PC-3 (cell line): ENCODE results near the gene TUFT1. TPM values are rescaled to one million over a fixed set of nuclear protein-coding genes. Genes with fewer than 3 reads are reported as not detected.
A peak's percentile ranks its signal among the peaks of the same experiment; 100 is the strongest.

ENCODE experiments used
- ATAC-seq: fragments of 200-7000 bp; cut with Tn5 transposase; 2 replicates; pipeline ENCODE4 v1.9.1; 2020; ENCODE audit warnings: mild to moderate bottlenecking, moderate library complexity
- BruUV-seq: library from RNA; stranded (reverse); fragments of 400-500 nt; replicated peaks from 2 replicates; lab custom pipeline; 2021; lab: Mats Ljungman, UMichigan
- CTCF ChIA-PET: fragments of 300-600 bp; sonication (Branson Sonifier 250); formaldehyde crosslinking; loops from one replicate; lab custom pipeline; 2022; ENCODE audit warnings: antibody characterized with exemption; lab: Charles Lee
- POLR2A ChIA-PET: fragments of 300-600 bp; sonication (Branson Sonifier 250); formaldehyde crosslinking; loops from one replicate; lab custom pipeline; 2022; ENCODE audit warnings: antibody characterized with exemption; ENCODE audit not compliant: unreplicated experiment; lab: Charles Lee
- DNase-seq: peaks from one replicate; pipeline ENCODE4 v3.0.0-alpha.2; 2015
- H2AFZ ChIP-seq: fragments of 300-600 bp; sonication (generic); 2 replicates; pipeline ENCODE4 v1.6.0; 2016; ENCODE audit warnings: antibody characterized with exemption, low read length
- H3F3A ChIP-seq: fragments of 300-600 bp; sonication (generic); one replicate; pipeline ENCODE4 v1.6.0; 2017; ENCODE audit warnings: antibody characterized with exemption, low read length, control low read depth, mild to moderate bottlenecking; ENCODE audit not compliant: unreplicated experiment
- H3K27ac ChIP-seq: fragments of 300-600 bp; sonication (generic); 2 replicates; pipeline ENCODE4 v1.5.1; 2016; ENCODE audit warnings: mild to moderate bottlenecking, low read length
- H3K27me3 ChIP-seq: fragments of 300-600 bp; sonication (generic); 2 replicates; pipeline ENCODE4 v1.6.1; 2016; ENCODE audit warnings: low read length, mixed read lengths
- H3K36me3 ChIP-seq: fragments of 300-600 bp; sonication (generic); 2 replicates; pipeline ENCODE4 v1.6.1; 2016; ENCODE audit warnings: low read depth, mixed run types, low read length, mixed read lengths
- H3K4me1 ChIP-seq: fragments of 300-600 bp; sonication (generic); 2 replicates; pipeline ENCODE4 v1.5.1; 2016; ENCODE audit warnings: low read length; ENCODE audit not compliant: insufficient read depth
- H3K4me2 ChIP-seq: fragments of 300-600 bp; sonication (generic); 2 replicates; pipeline ENCODE4 v1.6.0; 2016; ENCODE audit warnings: low read length
- H3K4me3 ChIP-seq: fragments of 300-600 bp; sonication (generic); 2 replicates; pipeline ENCODE4 v1.5.1; 2016; ENCODE audit warnings: mild to moderate bottlenecking, low read length, mixed read lengths
- H3K79me2 ChIP-seq: fragments of 300-600 bp; sonication (generic); 2 replicates; pipeline ENCODE4 v1.6.1; 2017; ENCODE audit warnings: low read length, mixed read lengths
- H3K9ac ChIP-seq: fragments of 300-600 bp; sonication (generic); 2 replicates; pipeline ENCODE4 v1.6.0; 2016; ENCODE audit warnings: mild to moderate bottlenecking, low read length
- H3K9me2 ChIP-seq: fragments of 300-600 bp; sonication (generic); replicated peaks from 2 replicates; pipeline ENCODE4 v1.6.1; 2016; ENCODE audit warnings: mixed run types, low read length, mixed read lengths
- H3K9me3 ChIP-seq: fragments of 300-600 bp; sonication (generic); 2 replicates; pipeline ENCODE4 v1.6.1; 2016; ENCODE audit warnings: low read length, mixed read lengths
- H4K20me1 ChIP-seq: fragments of 300-600 bp; sonication (generic); 2 replicates; pipeline ENCODE4 v1.6.1; 2016; ENCODE audit warnings: low read length, mixed read lengths
- CTCF ChIP-seq: fragments of 300-600 bp; sonication (generic); conservative IDR thresholded peaks from 2 replicates; pipeline ENCODE4 v1.5.1; 2017; ENCODE audit warnings: antibody characterized with exemption, low read depth, mild to moderate bottlenecking, low read length
- EZH2 ChIP-seq: fragments of 300-600 bp; sonication (generic); IDR thresholded peaks from one replicate; pipeline ENCODE4 v1.6.1; 2017; ENCODE audit warnings: antibody characterized with exemption, mild to moderate bottlenecking, low read length; ENCODE audit not compliant: unreplicated experiment
- EZH2phosphoT487 ChIP-seq: fragments of 300-600 bp; sonication (generic); IDR thresholded peaks from 2 replicates; pipeline ENCODE4 v1.6.1; 2018; ENCODE audit warnings: mild to moderate bottlenecking, antibody characterized with exemption, low read length, borderline replicate concordance
- intact Hi-C: fragments of 100-400 bp; cut with micrococcal nuclease; formaldehyde crosslinking; loops from 2 replicates; pipeline ENCODE4 v1.9.0; 2023
- total RNA-seq: library from RNA; depleted of rRNA; stranded (reverse); fragments of >200 nt; gene quantifications from 2 replicates; pipeline ENCODE4 v1.2.3, GENCODE V29; 2014

TUFT1 gene
- total RNA-seq, 1 experiment from 2014 or later: 33.9 TPM

DNA sequence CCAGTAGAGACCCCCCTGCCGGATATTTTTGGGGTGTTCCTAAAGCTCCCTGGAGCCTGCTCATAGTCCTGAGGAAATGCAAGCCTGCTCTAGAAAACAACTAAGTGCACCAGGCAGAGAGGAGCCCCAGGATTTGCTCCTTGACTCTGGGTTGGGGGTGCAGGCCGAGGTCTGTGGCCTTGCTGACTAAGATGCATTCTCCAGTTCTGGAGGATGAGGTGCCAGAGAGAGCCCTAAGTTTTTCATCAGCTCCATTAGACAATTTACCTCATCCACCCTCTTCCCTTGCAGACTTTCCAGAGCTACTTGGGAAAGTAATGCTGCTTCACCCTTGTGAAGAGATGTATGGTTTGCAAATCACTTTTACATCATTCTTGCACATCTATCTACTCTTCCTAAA, 9.1 kb downstream of the TUFT1 start:
- Histone ChIP-seq H3K4me2 (peak overlapping the region; percentile 75), H4K20me1 (peaks cover 29% of the 10 kb centered on the region), H3K9me2 (no peaks in the 10 kb centered on the region), H3K9ac (peak overlapping the region; percentile 31), H3K9me3 (no peaks in the 10 kb centered on the region), H3K27ac (peak overlapping the region; percentile 89), H3K79me2 (peaks cover 85% of the 10 kb centered on the region), H3K4me3 (peak overlapping the region; percentile 35; the same call in 1 of the 2 replicates), H2AFZ (no peak overlapping the region), H3K4me1 (peaks cover 61% of the 10 kb centered on the region), H3F3A (peaks cover 16% of the 10 kb centered on the region), H3K27me3 (no peaks in the 10 kb centered on the region), H3K36me3 (peaks cover 5% of the 10 kb centered on the region; the same call in 1 of the 2 replicates)
- DNase-seq (no peak), ATAC-seq (no peak)
- POLR2A ChIA-PET: interaction anchor here (0.5 kb wide), 1 partner anchor 84 kb away, joined by 9 read pairs; no protein-coding TSS in a partner anchor
- TF ChIP-seq CTCF (no peak), EZH2phosphoT487 (no peak)
- BruUV-seq: no TSS peak
- intact Hi-C loops: loop anchor here (1.0 to 10.0 kb wide), 5 partner anchors 9 to 354 kb away; partner anchors contain the start of genes PIP5K1A, TUFT1 and VPS72
- CTCF ChIA-PET: interaction anchor here (0.5 to 1.1 kb wide), 3 partner anchors 33 to 105 kb away, joined by 3 to 9 read pairs (median 3); no protein-coding TSS in a partner anchor

DNA sequence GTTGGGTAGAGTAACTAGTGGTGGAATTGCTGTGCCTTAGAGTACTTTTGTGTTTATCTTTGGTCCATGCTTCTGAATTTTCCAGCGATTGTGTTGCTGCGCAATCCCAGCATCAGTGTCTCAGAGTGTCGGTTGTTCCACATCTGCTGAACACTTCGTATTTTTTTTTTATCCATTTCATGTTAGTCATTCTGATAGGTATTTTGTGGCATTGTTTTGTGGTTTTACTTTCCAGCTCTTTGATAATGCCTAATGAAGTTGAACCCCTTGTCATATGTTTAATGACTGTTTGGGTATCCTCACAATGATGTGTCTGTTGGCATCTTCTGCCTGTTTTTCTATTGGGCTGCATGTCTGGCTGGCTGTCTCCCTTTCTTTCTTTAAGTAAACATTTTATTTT, 13.6 kb downstream of the TUFT1 start:
- Histone ChIP-seq H3K36me3 (no peaks in the 10 kb centered on the region), H3K27me3 (no peaks in the 10 kb centered on the region), H3K4me1 (peaks cover 27% of the 10 kb centered on the region), H3K27ac (no peak overlapping the region), H3F3A (no peaks in the 10 kb centered on the region), H3K9ac (no peak overlapping the region), H2AFZ (no peak overlapping the region), H3K9me2 (no peaks in the 10 kb centered on the region), H3K4me2 (no peak overlapping the region), H4K20me1 (peaks cover 22% of the 10 kb centered on the region), H3K4me3 (no peak overlapping the region), H3K9me3 (no peaks in the 10 kb centered on the region), H3K79me2 (peaks cover 93% of the 10 kb centered on the region)
- intact Hi-C loops: no loop called here
- TF ChIP-seq CTCF (no peak), EZH2 (no peak), EZH2phosphoT487 (no peak)
- ATAC-seq (no peak), DNase-seq (peak; percentile 48)
- POLR2A ChIA-PET: no interaction called here
- BruUV-seq: no TSS peak
- CTCF ChIA-PET: interaction anchor here (0.7 kb wide), 1 partner anchor 20 kb away, joined by 3 read pairs; no protein-coding TSS in a partner anchor

GRCh38 chr1:151556052-151556451, 15.9 kb downstream of the TUFT1 start:
- Histone ChIP-seq H3K27ac (no peak overlapping the region), H4K20me1 (peaks cover 25% of the 10 kb centered on the region), H3F3A (no peaks in the 10 kb centered on the region), H3K4me1 (peaks cover 14% of the 10 kb centered on the region), H3K79me2 (peaks cover 88% of the 10 kb centered on the region), H3K9ac (no peak overlapping the region), H3K27me3 (no peaks in the 10 kb centered on the region), H3K4me3 (no peak overlapping the region), H3K36me3 (no peaks in the 10 kb centered on the region), H2AFZ (no peak overlapping the region), H3K4me2 (no peak overlapping the region), H3K9me2 (no peaks in the 10 kb centered on the region), H3K9me3 (no peaks in the 10 kb centered on the region)
- TF ChIP-seq EZH2: no peak
- no peak for TF ChIP-seq EZH2phosphoT487
- TF ChIP-seq CTCF: no peak
- POLR2A ChIA-PET: no interaction called here
- ATAC-seq (no peak), DNase-seq (no peak)
- intact Hi-C loops: no loop called here
- CTCF ChIA-PET: interaction anchor here (0.6 kb wide), 1 partner anchor 9 kb away, joined by 3 read pairs; no protein-coding TSS in a partner anchor
- no TSS peak for BruUV-seq
